Measurements from ENCODE around the gene GFOD2.

DNA sequence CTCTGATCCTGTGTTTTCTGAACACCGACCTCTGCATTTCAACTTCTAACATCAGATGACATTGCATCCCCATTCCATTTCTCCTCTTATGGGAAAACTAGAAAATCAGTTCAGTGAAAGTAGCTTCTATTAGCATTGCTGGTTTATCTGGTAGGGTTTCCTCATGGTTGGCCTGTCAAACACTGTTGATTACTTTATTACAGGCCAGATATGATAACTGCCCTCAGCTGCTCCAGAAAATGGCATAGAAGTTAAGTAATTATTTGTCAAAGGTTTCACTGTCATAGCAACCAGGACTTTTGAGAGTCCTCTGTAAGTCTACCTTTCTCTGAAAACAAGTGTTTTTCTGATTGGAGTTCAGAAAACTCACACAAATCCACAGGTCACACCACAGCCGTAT, 3.0 kb downstream of the GFOD2 start:
- TF ChIP-seq, protein P1, sequence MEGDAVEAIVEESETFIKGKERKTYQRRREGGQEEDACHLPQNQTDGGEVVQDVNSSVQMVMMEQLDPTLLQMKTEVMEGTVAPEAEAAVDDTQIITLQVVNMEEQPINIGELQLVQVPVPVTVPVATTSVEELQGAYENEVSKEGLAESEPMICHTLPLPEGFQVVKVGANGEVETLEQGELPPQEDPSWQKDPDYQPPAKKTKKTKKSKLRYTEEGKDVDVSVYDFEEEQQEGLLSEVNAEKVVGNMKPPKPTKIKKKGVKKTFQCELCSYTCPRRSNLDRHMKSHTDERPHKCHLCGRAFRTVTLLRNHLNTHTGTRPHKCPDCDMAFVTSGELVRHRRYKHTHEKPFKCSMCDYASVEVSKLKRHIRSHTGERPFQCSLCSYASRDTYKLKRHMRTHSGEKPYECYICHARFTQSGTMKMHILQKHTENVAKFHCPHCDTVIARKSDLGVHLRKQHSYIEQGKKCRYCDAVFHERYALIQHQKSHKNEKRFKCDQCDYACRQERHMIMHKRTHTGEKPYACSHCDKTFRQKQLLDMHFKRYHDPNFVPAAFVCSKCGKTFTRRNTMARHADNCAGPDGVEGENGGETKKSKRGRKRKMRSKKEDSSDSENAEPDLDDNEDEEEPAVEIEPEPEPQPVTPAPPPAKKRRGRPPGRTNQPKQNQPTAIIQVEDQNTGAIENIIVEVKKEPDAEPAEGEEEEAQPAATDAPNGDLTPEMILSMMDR (IDR thresholded peaks at IDR 0.05) = no peak
- no peak for TF ChIP-seq POLR2A (IDR thresholded peaks at IDR 0.05)
